ENCODE measurements around the gene NUBPL. TPM values are rescaled to one million over a fixed set of nuclear protein-coding genes. Genes with fewer than 3 reads are reported as not detected.

Gene NUBPL
- total RNA-seq, 1 experiment from 2014 or later = 11.6 TPM

DNA sequence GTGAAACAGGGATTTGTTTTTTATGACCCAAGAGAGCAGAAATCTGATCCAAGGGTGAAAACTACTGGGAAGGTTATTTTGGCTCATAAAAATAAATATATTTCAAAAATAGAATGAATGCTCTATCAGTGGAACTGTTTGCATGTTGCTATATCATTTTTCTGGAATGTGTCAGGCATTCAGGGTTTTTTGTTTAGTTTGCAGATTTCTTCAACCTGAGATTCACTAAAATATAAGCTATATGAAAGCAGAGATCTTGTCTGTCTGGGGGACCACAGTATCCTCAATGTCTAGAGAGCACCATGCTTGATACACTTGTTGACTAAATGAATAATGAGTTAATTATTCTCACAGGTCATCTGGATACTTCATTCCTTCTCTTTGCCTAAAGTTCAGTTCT lies 165.1 kb downstream of the NUBPL start (continued):
- TF ChIP-seq ZNF671 (CRISPR knock-in tag; IDR thresholded peaks at IDR 0.05) (no peak), ATF1 (CRISPR knock-in tag; IDR thresholded peaks at IDR 0.05) (no peak), RELA (CRISPR knock-in tag; IDR thresholded peaks at IDR 0.05; ENCODE audit: borderline replicate concordance) (no peak)

DNA sequence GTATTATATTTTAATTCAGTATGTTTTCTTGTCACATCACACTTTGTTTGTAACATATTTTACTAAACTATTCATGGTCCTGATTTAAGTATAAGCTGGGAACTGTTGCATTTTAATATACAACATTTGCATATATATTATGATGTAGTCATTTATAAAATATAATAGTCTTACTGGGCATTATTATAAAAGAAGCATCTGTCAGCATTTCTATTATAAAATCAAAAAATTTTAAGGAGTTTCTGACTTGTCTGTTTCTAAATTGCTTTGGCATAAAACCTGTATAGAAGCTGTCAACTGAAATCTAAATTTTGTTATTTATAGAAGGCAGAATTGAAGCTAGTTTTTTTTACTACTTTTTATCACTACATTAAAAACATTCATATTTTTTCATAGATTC lies 166.6 kb downstream of the NUBPL start:
- Mint-ChIP-seq H3K27ac (no peak overlapping the region), H3K4me1 (no peaks in the 10 kb centered on the region), H3K9me3 (peaks cover 22% of the 10 kb centered on the region), H3K36me3 (peaks cover 9% of the 10 kb centered on the region), H3K27me3 (ENCODE audit: low read depth) (no peaks in the 10 kb centered on the region), H3K4me3 (no peak overlapping the region)
- DNase-seq (ENCODE audit: low spot score) (no peak), ATAC-seq (no peak)
- TF ChIP-seq NFYB (CRISPR knock-in tag; conservative IDR thresholded peaks at IDR 0.05; ENCODE audit: low read depth) (no peak), ZNF416 (CRISPR knock-in tag; IDR thresholded peaks at IDR 0.05) (no peak), NR2C2 (CRISPR knock-in tag; IDR thresholded peaks at IDR 0.05) (no peak), TCF7 (CRISPR knock-in tag; IDR thresholded peaks at IDR 0.05; ENCODE audit: low read depth) (no peak), NR3C1 (CRISPR knock-in tag; conservative IDR thresholded peaks at IDR 0.05; ENCODE audit: low read depth) (no peak)
- TF ChIP-seq, protein P1, sequence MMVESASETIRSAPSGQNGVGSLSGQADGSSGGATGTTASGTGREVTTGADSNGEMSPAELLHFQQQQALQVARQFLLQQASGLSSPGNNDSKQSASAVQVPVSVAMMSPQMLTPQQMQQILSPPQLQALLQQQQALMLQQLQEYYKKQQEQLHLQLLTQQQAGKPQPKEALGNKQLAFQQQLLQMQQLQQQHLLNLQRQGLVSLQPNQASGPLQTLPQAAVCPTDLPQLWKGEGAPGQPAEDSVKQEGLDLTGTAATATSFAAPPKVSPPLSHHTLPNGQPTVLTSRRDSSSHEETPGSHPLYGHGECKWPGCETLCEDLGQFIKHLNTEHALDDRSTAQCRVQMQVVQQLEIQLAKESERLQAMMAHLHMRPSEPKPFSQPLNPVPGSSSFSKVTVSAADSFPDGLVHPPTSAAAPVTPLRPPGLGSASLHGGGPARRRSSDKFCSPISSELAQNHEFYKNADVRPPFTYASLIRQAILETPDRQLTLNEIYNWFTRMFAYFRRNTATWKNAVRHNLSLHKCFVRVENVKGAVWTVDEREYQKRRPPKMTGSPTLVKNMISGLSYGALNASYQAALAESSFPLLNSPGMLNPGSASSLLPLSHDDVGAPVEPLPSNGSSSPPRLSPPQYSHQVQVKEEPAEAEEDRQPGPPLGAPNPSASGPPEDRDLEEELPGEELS (CRISPR knock-in tag; IDR thresholded peaks at IDR 0.05) = no peak
- TF ChIP-seq, protein P2, sequence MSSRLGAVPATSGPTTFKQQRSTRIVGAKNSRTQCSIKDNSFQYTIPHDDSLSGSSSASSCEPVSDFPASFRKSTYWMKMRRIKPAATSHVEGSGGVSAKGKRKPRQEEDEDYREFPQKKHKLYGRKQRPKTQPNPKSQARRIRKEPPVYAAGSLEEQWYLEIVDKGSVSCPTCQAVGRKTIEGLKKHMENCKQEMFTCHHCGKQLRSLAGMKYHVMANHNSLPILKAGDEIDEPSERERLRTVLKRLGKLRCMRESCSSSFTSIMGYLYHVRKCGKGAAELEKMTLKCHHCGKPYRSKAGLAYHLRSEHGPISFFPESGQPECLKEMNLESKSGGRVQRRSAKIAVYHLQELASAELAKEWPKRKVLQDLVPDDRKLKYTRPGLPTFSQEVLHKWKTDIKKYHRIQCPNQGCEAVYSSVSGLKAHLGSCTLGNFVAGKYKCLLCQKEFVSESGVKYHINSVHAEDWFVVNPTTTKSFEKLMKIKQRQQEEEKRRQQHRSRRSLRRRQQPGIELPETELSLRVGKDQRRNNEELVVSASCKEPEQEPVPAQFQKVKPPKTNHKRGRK (CRISPR knock-in tag; IDR thresholded peaks at IDR 0.05; ENCODE audit: borderline replicate concordance) = no peak
- POLR2A ChIA-PET = no interaction called here
- CTCF ChIA-PET = no interaction called here

DNA sequence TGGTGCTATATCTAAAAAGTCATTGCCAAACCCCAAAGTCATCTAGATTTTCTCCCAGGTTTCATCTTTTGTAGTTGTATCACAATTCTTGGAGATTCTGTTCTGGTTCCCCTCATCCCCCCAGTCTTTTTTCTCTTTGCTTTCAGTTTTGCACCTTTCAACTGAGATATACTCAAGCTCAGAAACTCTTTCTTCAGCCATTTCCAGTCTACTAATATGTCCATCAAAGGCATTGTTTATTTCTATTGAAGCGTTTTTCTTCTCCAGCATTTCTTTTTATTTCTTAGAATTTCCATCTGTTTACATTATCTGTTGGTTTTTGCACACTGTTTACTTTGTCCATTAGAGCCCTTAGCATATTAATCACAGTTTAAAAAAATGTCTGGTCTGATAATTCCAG lies 179.5 kb downstream of the NUBPL start:
- H3K27ac Mint-ChIP-seq = no peak overlapping the region
- H3K27me3 Mint-ChIP-seq (ENCODE audit: low read depth) = no peaks in the 10 kb centered on the region
- no peak for ATAC-seq
- POLR2A ChIA-PET = no interaction called here
- H3K4me3 Mint-ChIP-seq = no peak overlapping the region
- peaks cover 7% of the 10 kb centered on the region for H3K9me3 Mint-ChIP-seq
- no peaks in the 10 kb centered on the region for H3K4me1 Mint-ChIP-seq
- CTCF ChIA-PET = no interaction called here
- TF ChIP-seq ATF6 (CRISPR knock-in tag; IDR thresholded peaks at IDR 0.05) (no peak), SMAD4 (CRISPR knock-in tag; IDR thresholded peaks at IDR 0.05) (no peak), NR3C1 (CRISPR knock-in tag; conservative IDR thresholded peaks at IDR 0.05; ENCODE audit: low read depth) (no peak), FOXP1 (CRISPR knock-in tag; IDR thresholded peaks at IDR 0.05; ENCODE audit: borderline replicate concordance) (no peak), ZNF671 (CRISPR knock-in tag; IDR thresholded peaks at IDR 0.05) (no peak), ZNF263 (CRISPR knock-in tag; IDR thresholded peaks at IDR 0.05; ENCODE audit: low read depth) (no peak)
- TF ChIP-seq, protein P3, sequence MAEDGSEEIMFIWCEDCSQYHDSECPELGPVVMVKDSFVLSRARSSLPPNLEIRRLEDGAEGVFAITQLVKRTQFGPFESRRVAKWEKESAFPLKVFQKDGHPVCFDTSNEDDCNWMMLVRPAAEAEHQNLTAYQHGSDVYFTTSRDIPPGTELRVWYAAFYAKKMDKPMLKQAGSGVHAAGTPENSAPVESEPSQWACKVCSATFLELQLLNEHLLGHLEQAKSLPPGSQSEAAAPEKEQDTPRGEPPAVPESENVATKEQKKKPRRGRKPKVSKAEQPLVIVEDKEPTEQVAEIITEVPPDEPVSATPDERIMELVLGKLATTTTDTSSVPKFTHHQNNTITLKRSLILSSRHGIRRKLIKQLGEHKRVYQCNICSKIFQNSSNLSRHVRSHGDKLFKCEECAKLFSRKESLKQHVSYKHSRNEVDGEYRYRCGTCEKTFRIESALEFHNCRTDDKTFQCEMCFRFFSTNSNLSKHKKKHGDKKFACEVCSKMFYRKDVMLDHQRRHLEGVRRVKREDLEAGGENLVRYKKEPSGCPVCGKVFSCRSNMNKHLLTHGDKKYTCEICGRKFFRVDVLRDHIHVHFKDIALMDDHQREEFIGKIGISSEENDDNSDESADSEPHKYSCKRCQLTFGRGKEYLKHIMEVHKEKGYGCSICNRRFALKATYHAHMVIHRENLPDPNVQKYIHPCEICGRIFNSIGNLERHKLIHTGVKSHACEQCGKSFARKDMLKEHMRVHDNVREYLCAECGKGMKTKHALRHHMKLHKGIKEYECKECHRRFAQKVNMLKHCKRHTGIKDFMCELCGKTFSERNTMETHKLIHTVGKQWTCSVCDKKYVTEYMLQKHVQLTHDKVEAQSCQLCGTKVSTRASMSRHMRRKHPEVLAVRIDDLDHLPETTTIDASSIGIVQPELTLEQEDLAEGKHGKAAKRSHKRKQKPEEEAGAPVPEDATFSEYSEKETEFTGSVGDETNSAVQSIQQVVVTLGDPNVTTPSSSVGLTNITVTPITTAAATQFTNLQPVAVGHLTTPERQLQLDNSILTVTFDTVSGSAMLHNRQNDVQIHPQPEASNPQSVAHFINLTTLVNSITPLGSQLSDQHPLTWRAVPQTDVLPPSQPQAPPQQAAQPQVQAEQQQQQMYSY (CRISPR knock-in tag; IDR thresholded peaks at IDR 0.05) = no peak
- peaks cover 6% of the 10 kb centered on the region for H3K36me3 Mint-ChIP-seq
- DNase-seq (ENCODE audit: low spot score) = no peak

All from WTC11 (cell line).